ENCODE measurements around the gene AFDN.

- no peak for TF ChIP-seq YY1 (IDR thresholded peaks at IDR 0.05; ENCODE audit: low read depth, low read length)
- TF ChIP-seq CTCF (IDR thresholded peaks at IDR 0.05; ENCODE audit: control extremely low read depth in 1 of 3, insufficient read depth in 1 of 3, low read depth in 1 of 3, low read length in 3 of 3): no peak
- TF ChIP-seq SIN3A (conservative IDR thresholded peaks at IDR 0.05 in 1 of 2, IDR thresholded peaks at IDR 0.05 in 1 of 2; ENCODE audit: low read depth in 1 of 2, low read length in 2 of 2): no peak
These were observed 31.4 kb downstream of the AFDN start for GRCh38 chr6:167858086-167858591.

All from H1 (cell line).